IPS DF 4.7 (cell line): ENCODE data around the gene TCHP.
"Not testable (repeated sequence)": the region's sequence is repeated elsewhere in the genome, so short reads cannot be mapped to it uniquely, and the experiment has no call there.

Experiments
- DNase-seq: peaks from one replicate; pipeline ENCODE4 v3.0.0-alpha.2; 2013; ENCODE audit warnings: low spot score; ENCODE audit errors: extremely low read depth

Gene TCHP, protein sequence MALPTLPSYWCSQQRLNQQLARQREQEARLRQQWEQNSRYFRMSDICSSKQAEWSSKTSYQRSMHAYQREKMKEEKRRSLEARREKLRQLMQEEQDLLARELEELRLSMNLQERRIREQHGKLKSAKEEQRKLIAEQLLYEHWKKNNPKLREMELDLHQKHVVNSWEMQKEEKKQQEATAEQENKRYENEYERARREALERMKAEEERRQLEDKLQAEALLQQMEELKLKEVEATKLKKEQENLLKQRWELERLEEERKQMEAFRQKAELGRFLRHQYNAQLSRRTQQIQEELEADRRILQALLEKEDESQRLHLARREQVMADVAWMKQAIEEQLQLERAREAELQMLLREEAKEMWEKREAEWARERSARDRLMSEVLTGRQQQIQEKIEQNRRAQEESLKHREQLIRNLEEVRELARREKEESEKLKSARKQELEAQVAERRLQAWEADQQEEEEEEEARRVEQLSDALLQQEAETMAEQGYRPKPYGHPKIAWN

GRCh38 chr12:109899783-109900751, at the start of gene TCHP:
Gene TCHP, plus strand, starts transcription at chr12:109900274. Its CDS starts 2,753 bp downstream, at chr12:109903027.
- DNase-seq: peak; percentile 44

- DNase-seq: not testable (repeated sequence)
Measured at GRCh38 chr12:109850518-109850917, 49.6 kb upstream of the TCHP start.

DNA sequence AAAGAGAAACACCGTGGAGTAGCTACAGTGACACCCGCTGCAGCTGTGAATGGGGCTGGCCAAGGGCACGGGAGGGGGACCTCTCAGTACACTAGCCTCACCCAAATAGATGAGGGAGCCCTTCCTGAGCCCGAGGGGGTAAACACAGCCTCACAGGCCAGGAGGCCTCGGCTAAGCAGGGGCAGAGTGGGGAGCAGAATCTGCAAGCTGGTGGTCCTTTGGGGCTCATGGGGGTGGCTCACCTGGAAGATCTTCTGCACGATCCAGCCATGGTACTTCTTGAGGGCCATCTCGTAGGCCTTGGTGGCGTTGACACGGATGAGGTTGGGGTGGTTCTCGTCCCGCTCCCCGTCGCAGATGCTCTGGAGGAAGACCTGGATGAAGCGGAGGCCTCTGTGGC, 44.7 kb upstream of the TCHP start:
- no peak for DNase-seq

DNA sequence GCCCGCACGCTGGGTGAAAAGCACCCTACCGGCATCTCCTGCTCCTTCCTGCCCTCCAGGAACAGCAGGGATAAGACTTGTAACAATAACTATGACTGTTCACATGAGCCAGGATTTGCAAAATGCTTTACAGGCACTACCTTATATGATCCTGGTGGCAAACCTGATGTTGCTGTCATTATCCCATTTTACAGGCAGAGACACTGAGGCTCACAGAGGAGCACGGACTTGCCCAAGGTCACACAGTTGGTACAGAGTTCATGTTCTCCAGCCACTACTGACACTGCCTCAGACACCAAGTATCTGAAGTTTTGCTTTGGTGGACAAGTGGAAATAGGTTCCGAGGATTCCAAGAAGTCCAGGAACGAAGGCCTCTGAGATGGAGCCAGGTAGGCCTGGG, 42.4 kb upstream of the TCHP start:
- DNase-seq: no peak

- no peak for DNase-seq
Measured at GRCh38 chr12:109858764-109859163, 41.3 kb upstream of the TCHP start.

DNA sequence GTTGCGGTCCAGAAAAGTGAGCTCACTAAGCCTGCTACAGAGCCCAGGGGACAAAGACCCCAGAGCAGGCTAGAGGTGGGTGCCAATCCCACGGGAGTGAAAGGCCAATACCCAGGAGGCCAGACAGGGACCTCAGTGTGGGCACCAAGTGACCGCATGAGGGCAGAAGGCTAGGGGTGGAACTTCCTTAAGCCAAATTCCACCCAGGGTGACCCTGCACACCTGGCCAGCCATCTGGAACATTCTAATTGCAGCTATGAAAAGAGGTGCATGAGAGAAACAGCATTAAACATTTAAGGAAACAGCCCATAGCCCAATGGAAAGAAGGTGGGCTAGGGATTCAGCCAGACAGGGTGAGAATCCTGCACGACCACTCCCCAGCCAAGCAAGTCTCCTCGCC, 39.1 kb upstream of the TCHP start:
- DNase-seq: no peak

- no peak for DNase-seq
Measured at GRCh38 chr12:109861689-109862314, 38.3 kb upstream of the TCHP start.

DNA sequence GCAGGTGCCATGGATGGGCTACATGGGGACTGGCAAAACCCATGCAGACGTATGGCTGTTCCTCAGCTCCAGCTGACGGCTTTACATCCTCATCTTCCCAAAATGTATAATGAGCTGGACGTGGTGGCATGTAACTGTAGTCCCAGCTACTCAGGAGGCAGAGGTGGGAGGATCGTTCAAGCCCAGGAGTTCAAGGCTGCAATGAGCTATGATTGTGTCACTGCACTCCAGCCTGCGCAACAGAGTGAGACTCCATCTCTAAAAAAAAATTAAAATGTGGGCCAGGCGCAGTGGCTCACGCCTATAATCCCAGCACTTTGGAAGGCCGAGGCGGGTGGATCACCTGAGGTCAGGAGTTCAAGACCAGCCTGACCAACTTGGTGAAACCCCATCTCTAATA, 37.6 kb upstream of the TCHP start:
- not testable (repeated sequence) for DNase-seq

- DNase-seq: no peak
Measured at GRCh38 chr12:109863847-109864712, 36.0 kb upstream of the TCHP start.

DNA sequence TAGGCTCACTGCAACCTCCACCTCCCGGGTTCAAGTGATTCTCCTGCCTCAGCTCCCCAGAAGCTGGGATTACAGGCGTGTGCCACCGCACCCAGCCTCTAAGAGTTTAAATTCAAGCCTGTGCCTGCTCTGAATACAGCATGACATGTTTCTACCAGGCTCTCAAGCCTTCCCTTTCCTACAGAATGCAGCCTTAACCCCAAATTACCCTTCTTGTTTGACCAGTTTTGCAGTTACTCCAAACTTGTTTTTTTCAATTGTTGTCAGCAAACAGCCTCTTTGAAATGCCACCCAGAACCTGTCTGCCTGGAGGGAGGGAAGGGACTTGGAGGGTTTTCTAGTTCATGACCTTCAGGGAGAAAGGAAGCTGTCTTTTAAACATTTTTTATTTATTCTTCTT, 35.2 kb upstream of the TCHP start:
- no peak for DNase-seq

DNA sequence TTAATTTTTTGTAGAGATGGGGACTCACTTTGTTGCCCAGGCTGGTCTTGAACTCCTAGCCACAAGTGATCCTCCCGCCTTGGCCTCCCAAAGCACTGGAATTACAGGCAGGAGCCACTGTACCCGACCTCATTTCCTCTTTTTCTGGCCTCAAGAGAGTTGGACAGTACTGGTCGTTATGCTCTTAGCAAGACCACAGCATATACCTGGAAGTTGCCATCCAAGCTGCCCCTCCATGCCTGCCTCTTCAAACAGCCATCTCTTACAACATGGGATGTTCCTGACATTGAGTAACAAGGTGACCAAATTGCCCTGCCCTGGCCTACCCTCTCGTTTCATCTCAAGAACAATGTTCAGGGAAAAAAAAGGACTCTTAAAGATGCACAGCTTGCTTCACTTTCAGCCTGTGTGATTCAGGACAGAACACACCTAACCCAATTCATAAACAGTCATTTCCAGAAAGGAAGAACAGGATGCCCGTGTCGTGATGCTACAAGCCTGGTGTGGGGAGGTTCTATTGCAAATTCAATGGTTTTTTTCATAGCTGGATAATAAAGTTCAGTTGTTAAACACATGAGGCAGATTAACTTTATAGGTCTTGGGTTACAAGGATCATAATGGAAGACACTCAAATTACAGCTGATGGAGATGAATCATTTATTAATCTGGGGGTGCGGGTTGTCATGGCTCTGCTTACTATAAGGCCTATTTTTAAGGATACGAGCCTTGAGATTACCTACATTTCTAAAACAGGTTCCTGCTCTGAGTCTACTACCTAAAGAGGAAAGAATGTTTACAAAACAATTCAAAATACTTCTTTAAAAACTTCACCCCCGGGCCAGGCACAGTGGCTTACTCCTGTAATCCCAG, 31.7 kb upstream of the TCHP start:
- DNase-seq: no peak

DNA sequence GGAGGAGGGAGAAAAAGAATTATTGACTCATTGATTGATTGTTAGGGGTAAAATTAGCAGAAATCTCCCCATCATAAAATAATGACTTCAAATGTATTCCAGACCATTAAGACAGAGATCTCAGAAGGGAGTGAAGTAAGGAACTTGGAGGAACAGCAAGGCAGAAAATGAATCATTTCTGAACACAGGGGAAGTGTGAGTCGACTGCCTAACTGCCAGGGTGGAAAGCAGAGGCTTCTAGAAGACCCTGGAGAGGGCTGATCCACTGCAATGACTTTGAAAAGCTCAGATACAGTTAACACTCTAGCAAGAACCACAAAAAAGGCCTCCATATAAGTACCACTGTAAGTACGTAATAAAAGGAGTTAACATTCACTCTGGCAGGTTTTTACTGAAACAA, 29.4 kb upstream of the TCHP start:
- no peak for DNase-seq

DNA sequence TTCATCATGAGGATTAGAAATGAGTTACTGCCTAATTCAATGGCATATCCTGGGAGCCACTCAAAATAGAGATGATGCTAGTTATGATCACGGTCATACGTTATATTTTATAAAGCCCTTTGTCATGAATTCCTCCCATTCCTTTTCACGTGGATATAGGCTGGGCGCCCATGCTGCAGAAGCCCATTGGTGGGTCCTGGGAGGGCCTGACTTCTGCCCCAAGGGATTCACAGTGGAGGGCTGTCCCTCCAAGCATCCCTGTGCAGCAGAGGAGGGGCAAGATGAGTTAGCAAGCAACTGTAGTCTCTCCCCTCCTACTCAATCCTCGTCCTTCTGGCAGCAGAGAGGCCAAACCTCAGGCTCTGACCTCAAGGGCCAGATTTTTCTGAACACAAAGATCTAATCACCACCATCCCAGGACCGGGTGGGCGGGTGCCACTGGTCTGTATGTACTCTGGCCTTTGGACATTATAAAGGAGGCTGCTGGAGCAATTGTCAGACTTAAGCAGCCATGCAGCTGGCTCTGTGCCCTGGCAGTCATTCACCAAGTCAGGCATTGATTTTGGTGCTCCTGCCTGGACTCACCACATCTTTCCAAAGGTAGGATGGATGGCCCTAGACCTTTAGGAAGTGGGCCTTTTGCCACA, 28.3 kb upstream of the TCHP start:
- no peak for DNase-seq

DNA sequence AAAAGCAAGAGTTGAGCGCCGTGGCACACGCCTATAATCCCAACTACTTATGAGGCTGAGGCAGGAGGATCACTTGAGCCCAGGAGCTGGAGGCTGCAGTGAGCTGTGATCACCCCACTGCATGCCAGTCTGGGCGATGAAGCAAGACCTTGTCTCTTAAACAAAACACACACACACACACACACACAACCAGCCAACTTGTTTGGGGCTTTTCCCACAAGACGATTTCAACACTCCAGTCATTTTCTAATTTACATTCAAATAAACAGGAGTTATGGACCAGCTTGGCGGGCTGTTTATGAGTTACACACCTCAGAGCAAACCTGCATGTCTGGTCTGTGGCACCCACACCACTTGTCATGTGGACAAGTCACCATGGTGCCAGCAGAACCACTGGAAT, 26.4 kb upstream of the TCHP start:
- DNase-seq: no peak

GRCh38 chr12:109875572-109876131, 24.4 kb upstream of the TCHP start:
- no peak for DNase-seq

DNA sequence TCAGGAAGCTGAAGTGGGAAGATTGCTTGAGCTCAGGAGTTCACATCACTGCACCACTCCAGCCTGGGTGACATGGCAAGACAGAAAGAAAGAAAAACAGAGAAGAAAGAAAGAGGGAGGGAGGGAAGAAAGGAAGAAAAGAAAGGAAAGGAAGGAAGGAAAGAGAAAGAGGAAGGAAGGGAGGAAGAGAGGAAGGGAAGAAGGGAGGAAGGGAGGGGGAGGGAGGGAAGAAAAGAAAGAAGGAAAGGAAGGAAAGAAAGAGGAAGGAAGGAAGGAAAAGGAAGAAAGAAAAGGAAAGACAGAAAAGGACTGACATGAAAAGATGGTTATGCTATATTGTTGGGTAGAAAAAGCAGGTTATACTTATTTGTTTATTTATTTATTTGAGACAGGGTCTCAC, 23.7 kb upstream of the TCHP start:
- DNase-seq: no peak

DNA sequence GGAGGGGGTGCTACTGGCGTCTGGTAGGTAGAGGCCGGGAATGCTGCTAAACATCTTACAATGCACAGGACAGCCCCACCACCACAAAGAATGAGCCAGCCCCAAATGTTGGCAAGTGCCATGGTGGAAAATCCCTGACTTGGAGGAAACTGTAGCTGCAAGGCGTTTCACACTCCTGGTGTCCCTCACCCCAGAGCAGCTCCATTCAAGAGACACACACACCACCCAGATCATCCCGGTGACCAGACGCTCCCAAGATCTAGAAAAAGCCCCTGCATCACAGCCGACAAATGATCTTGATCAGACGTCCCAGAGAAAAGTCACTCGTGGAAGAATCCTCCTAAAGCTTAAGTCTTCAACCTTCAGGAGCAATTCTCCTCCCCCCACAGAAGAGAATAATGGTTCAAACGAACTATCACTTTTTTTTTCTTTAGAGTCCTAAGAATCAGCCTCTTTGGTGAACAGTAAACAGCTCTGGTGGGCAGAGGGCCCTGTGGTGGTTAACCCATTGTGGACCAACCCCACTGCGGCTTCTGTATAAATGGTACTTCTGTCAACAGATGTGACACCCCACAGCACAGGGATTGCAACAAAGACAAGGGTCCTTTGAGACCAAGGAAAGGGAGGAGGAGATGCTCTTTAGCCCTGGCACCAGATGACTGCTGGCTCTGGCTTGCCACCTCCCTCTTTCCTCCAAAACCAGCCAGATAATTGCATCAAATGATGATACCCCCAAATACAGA, 22.4 kb upstream of the TCHP start:
- no peak for DNase-seq

DNA sequence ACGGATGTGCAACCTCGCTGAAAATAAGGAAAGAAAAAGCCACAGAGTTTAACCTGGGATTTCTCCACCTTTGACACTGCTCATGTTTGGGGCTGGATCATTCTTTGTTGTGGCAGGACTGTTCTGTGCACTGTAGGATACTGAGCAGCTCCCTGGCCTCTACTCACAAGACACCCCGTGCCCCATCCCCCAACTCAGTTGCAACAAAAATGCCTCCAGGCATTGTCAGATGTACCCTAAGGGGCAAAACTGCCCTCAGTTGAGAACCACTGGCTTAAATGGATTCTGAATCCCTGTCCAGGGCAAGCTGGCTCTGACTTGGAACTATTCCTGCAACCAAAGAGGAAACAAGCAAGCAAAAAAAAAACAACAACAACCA, 21.8 kb upstream of the TCHP start:
- DNase-seq: no peak
